GM19351 (cell line): ENCODE results near the gene RAB11A.
"Not testable (repeated sequence)": the region's sequence is repeated elsewhere in the genome, so short reads cannot be mapped to it uniquely, and the experiment has no call there.

Experiments used
- ATAC-seq: cut with Tn5 transposase; IDR thresholded peaks from one replicate; pipeline ENCODE4 v1.9.1; 2021; ENCODE audit warnings: mild to moderate bottlenecking, moderate library complexity; ENCODE audit not compliant: unreplicated experiment

Gene RAB11A

DNA sequence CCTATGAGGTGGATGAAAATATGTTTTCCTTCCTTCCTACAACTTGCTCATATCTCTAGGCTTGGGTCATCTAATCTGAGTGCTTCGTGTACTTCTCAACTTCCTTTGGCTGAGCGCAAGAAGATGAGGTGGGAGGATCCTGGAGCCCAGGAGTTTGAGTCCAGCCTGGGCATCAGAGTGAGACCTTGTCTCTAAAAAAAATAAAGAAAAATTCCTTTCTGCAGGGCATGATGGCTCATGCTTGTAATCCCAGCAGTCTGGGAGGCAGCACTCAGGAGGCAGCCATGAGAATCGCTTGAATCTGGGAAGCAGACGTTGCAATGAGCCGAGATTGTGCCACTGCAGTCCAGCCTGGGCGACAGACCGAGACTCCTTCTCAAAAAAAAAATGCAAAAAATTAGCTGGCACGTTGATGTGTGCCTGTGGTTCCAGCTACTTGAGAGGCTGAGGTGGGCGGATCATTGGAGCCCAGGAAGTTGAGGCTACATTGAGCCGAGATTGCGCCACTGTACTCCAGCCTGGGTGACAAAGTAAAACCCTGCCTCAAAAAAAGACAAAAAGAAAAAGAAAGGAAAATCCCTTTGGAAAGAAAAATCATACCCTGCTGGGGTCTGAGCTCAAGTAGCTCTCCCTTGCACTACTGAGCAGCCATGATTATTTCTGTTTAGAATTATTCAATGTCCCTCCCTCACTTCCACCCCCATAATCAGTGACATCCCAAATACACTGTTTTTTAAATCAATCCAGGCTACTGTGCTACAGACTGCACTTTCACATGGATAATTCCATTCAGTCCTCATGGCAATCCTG is 28.0 kb upstream of the RAB11A start:
- ATAC-seq: no peak

GRCh38 chr15:65845826-65846519 is 23.3 kb upstream of the RAB11A start:
- ATAC-seq: no peak

DNA sequence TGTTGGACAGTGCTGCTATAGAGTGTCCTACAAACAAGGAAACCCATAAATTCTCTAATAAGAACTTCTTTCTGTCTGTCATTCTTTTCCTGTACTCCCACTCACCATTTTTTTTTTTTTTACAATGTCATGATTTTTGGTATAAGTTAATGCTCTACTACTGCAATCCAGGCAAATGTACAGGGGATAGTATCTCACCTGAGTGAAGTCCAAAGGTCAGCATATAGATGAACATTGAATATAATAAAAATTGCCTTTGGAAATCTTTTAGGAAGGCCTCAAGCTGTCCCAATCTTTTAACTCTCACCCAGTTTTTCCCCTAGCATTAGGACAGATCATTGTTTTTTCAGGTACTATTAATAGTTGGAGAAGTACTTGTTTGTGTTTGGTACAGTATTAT is 21.3 kb upstream of the RAB11A start:
- no peak for ATAC-seq

DNA sequence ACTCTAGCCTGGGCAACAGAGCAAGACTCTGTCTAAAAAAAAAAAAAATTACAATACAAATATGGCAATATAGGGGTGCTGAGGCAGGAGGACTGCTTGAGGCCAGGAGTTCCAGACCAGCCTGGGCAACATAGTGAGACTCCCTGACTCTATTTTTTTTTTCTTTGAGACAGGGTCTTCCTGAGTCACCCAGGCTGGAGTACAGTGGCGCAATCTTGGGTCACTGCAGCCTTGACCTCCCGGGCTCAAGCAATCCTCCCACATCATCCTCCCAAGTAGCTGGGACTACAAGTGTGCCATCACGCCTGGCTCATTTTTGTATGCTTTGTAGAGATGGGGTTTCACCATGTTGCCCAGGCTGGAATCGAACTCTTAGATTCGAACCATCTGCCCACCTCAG is 17.3 kb upstream of the RAB11A start:
- no peak for ATAC-seq

- no peak for ATAC-seq
These were observed 12.4 kb upstream of the RAB11A start for GRCh38 chr15:65856821-65857455.

DNA sequence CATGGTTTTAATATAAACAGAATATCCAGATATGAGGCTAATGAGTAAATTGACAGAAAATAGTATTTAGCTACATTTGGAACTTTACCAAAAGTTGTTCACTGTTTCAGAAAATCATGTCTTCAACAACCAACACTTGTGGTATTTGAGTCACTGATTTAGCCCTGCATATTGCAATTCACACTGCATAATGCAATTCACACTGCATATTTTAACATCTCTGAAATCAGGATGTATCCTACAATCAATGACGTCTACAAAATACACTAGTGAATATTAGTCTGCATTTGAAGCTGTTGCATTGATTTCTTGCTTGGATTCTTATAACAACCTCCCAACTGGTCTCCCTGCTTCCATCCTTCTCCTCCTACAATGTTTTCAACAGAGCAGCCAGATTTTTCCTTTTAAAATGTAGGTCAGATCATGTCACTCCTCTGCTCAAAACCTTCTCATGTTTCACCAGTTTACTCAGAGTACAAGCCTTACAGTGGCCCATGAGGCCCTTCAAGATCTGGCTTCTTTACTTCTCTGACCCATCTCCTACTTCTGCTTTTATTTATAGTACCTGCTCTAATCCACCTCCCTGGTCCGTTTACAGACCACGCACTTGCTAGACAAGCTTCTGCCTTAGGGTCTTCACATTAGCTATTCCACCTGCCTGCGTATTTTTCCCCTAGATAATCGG is 11.4 kb upstream of the RAB11A start:
- ATAC-seq: peak; percentile 55

GRCh38 chr15:65862682-65863081 is 6.6 kb upstream of the RAB11A start:
- ATAC-seq: no peak

DNA sequence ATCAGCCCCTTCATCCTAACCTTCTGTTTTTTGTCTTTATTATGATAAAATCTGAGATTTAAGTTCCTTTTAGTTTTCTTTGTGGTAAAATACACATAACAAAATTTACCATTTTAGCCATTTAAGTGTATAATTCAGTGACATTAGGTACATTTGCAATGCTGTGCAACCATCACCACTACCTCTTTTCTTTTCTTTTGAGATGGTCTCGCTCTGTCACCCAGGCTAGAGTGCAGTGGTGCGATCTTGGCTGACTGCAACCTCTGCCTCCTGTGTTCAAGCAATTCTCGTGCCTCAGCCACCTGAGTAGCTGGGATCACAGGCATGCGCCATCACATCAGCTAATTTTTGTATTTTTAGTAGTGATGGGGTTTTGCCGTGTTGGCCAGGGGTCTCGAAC is 6.2 kb upstream of the RAB11A start:
- no peak for ATAC-seq

DNA sequence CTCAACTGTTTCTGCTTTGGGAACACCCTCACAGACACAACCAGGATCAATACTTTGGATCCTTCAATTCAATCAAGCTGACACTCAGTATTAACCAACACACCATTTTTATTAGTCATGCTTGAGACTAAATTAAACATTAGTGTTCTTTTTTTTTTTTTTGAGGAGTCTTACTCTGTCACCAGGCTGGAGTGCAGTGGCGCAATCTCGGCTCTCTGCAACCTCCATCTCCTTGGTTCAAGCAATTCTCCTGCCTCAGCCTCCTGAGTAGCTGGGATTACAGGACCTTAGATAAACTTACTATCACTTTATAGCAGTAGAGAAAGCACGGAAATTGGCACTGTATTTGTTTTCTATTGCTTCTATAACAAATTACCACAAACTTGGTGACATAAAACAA is 2.0 kb upstream of the RAB11A start:
- ATAC-seq: no peak

DNA sequence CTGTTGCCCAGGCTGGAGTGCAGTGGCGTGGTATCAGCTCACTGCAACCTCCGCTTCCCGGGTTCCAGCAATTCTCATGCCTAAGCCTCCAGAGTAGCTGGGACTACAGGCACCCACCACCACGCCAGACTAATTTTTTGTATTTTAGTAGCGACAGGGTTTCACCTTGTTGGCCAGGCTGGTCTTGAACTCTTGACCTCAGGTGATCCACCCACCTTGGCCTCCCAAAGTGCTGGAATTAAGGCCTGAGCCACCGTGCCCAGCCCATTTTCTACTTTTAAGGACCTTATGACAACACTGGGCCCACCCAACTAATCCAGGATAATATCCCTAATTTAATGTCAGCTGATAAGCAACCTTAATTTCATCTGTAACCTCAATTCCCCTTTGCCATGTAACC is 1.4 kb upstream of the RAB11A start:
- not testable (repeated sequence) for ATAC-seq

GRCh38 chr15:65868546-65869125 is 655 bp upstream of the RAB11A start:
- ATAC-seq: no peak

GRCh38 chr15:65869954-65870871 is 922 bp downstream of the RAB11A start:
- ATAC-seq: no peak

- no peak for ATAC-seq
These were observed 1.7 kb downstream of the RAB11A start for GRCh38 chr15:65870889-65871533.

- not testable (repeated sequence) for ATAC-seq
These were observed 2.6 kb downstream of the RAB11A start for GRCh38 chr15:65871886-65872285.

DNA sequence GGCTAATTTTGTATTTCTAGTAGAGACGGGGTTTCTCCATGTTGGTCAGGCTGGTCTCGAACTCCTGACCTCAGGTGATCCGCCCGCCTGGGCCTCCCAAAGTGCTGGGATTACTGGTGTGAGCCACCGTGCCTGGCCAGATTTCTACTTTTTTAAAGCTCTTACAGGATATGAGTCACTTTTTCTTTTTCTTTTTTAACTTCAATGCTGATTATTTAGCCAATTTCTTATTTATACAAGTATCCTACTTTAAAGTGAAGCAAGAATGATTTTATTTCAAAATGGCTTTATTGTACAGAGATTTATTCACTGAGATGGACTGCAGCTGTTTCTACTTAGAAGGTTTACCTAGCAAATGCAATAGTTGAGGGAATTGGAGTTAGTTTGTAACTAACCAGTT is 3.3 kb downstream of the RAB11A start:
- ATAC-seq: not testable (repeated sequence)

DNA sequence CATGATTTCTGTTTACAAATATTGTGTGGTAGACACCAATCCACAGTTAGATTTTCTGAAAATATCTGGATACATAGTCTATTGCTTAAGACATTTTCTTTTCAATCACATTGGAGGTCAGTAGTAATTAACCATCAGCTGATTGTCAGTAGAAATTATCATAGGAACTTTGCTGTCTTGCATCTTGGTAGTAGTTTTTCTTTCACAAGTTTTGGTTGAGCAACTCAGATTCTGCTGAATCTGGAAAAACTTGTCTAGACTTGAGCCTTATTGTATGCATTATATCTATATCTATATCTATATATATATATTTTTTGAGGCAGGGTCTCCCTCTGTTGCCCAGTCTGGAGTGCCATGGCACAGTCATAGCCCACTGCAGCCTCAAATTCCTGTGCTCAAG is 4.0 kb downstream of the RAB11A start:
- ATAC-seq: no peak

DNA sequence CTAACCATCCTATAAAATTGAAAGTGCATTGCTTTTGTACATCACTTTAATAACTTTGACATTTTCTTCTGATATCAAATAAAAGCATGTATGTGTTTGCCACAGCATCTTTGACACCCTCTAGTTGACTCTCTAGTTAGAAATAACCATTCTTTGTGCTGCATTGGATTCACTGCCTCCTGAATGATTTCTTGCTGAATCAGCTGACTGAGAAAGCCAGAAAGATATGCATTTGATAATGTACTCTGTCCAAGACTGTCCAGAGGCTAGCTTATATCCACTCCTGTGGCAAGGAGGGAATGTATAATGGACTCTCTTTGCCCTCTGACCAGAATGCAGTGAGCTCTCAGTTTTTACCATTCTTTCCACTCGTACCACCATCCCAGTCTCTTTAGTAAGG is 6.2 kb downstream of the RAB11A start:
- no peak for ATAC-seq

- ATAC-seq: no peak
These were observed 8.5 kb downstream of the RAB11A start for GRCh38 chr15:65877749-65878148.

DNA sequence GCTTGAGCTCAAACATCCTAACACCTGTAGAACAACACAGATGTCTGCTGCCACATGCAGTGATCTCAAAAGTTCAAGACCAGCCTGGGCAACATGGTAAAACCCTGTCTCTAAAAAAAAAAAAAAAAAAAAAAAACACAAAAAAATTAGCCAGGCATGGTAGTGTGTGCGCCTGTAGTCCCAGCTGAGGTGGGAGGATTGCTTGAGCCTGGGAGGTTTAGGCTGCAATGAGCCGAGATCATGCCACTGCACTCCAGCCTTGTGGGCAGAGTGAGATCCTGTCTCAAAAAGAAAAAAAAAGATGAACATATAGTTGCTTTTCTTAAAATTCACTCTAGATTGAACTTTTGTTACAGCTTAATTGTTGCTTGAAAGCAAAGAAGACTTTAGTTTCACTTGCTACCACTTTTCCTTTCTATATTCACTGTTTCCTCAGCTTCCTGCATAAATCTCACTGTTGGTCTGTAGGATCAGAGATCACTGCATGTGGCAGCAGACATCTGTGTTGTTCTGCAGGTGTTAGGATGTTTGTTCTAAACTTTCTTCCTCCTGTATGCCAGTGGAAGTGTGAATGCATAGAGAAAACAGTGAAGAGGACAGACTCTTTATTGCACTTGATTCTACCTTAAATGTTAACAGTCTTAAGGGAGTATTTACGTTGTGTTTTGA is 12.6 kb downstream of the RAB11A start:
- no peak for ATAC-seq
